GM19455 (cell line): ENCODE data around the gene GATA2.

Experiments used
- ATAC-seq: cut with Tn5 transposase; IDR thresholded peaks from one replicate; pipeline ENCODE4 v1.9.1; 2021; ENCODE audit not compliant: unreplicated experiment

GATA2 gene

GRCh38 chr3:128492671-128493569, at the start of gene GATA2:
TSS of gene GATA2 (minus strand) at chr3:128493201. CDS start at chr3:128487031, 6,170 bp downstream.
- no peak for ATAC-seq

DNA sequence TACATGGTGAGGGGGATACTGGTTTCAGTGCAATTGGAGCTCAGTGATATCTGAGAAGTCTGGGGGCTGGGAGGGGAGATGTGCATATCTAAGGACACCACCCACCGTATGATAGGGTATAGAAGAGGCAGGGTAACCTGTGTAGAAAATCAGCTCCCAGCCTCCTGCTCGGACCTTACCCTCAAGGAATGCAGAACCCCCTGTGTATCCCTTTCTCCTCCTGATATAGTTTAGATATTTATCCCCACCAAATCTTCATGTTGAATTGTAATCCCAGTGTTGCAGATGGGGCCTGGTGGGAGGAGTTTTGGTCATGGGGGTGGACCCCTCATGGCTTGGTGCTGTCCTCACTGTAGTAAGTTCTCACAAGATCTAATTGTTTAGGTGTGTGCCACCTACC, 48.2 kb upstream of the GATA2 start:
- no peak for ATAC-seq

DNA sequence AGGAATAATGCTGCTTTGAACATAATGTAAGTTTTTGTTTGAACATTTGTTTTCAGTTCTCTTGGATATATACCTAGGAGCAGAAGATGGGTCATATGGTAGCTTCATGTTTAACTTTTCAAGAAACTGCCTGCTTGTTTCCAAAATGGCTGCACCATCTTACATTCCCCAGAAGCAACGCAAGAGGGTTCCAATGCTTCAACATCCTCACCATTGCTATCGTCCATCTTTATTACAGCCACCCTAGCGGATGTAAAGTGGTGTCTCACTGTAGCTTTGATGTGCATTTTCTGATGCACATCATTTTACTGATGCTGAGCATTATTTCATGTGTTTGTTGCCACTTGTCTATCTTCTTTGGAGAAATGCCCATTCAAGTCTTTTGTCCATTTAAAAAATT, 46.4 kb upstream of the GATA2 start:
- ATAC-seq = no peak

DNA sequence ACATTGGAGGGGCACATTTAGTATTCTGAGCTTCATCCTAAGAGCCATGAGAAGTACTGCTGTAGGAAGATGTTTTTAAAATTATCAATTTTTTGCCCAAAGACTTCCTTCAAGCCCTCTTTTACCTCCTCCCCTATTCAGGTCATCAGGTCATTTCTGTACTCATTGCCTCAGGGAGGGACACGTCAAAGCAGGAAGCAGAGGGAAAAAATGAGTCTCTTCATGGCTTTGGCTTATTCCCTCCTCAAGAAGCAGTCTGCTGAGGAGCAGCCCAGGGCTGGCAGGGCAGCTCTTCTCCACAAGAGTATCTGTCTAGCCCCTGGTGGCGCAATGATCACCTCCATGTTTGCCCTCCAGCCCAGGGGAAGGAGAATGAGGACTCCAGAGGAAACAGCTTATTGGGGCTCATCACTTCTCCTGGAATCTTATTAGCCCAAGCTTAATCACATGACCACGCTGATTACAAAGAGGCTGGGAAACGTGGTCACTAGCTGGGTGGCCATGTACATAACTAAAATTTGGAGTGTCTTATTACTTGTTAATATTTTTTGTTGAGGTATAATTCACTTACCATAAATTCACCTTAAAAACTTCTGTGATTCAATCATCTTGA, 44.2 kb upstream of the GATA2 start:
- no peak for ATAC-seq

GRCh38 chr3:128532012-128532983, 39.3 kb upstream of the GATA2 start:
- no peak for ATAC-seq

DNA sequence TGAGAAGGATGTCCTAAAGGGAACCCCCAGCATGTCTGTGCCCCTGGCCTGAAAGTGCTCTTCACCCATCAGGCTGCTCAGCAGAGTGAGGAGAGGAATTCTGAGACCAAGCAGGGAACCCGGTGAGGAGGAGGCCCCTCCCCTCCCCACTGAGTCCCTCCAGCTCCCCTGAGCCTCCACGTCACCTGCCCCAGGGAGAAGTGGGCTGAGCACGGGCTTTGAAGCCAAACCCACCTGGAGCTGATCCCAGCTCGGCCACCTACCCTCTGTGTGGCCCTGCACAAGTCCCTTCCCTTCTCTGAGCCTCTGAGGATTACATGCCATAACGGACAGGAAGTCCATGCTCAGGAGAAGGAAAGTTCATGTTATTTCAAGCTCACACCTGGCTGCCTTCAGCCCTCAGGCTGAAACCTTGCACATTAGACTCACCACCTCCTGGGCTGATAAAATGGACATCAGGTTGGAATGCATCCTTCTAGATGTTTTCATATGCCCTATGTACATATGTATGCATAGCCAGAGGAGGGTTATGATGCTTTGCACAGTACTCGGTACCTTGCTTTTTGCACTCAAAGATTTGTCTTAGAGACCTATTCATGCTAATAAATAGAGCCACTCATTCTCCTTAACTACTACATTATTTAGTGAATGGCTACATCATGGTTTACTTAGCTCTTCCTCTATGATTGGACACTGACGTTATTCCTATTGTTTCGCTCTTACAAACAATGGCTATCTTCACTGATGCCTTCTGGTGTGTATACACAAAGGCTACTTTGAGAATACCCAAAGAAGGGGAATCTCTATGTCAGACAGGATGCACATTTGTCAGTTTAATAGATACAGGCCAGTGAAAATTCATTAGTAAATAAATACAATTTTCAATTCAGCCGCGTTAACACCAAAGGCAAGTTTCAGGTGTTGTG, 31.6 kb upstream of the GATA2 start:
- ATAC-seq = no peak

DNA sequence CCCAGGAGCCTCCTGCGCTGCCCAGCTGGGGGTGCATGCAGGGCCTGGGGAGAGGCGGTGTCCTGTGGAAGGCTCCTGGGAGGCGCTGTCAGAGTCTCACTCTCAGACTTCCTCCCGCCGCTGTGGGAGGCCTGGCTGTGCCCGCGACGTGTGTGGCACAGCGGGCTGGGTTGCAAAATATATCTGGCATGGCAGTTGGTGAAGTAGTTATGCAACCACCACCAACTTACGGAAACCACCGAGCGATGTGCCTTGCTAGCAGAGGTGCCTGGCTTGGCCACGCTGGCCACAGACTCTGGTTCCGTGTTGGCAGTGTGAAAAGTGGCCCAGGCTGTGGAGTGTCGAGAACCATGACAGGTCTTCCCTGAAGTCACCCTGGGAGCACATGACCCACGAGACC, 30.6 kb upstream of the GATA2 start:
- ATAC-seq = no peak

- no peak for ATAC-seq
These were observed 28.7 kb upstream of the GATA2 start for GRCh38 chr3:128521715-128522114.

DNA sequence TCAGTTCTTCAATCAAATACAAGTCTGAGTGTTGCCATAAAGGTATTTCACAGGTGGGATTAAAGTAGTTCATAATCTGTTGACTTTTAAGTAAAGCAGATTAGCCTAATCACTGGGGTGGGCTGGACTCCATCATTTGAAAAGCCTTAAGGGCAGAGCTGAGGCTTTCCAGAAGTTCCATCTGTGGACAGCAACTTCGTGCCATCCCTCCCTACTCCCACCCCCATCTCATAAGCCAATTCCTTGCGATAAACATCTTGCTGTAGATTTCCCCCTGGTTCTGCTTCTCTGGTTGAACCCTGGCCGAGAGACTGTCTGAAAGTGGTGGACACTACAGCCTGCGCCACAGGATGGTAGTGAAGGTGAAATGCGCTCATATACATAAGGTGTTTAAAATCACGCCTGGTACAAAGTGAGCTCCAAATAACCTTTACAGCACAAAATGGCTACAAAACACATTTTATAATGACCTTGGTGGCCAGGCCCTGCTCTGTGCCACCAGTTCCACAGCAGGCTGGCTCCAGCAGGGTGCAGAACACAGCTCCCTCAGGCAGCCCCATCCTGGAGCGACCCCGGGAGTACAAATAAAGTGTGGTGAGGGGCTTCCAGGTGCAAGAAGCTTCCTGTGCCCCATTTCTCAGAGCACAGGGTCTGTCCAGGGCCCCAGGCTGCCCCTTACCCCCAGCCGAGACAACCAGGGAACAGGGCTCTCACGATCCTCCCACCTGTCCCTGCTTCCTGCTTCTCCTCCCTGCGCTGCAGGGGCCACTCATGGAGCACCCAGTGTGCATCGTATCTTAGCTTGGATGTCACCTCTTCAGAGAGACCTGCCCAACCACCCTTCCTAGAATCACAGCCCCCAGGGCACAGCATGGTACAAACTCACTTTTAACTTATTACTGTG, 25.8 kb upstream of the GATA2 start:
- ATAC-seq = no peak

DNA sequence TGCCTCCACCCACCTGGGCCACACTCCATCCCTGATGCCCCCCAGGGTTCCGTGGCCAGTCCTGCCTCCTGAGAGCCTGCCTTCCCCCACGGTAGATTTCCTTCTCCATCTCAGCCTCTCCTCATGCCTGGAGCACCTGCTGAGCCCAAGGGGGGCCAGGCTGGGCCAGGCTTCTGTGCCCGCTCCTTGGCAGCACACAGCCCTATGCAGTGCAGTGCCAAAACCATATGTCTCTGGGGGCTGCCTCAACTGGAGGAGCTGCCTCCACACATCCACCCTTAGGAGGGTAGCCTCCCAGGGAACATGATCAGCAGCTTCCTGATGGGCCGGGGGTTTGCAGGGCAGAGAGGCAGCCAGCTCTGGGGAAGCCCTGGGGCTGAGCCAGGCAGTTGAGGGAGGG, 24.6 kb upstream of the GATA2 start:
- no peak for ATAC-seq

- ATAC-seq = no peak
These were observed 23.0 kb upstream of the GATA2 start for GRCh38 chr3:128515967-128516366.

- no peak for ATAC-seq
These were observed 15.9 kb upstream of the GATA2 start for GRCh38 chr3:128508852-128509251.

GRCh38 chr3:128506754-128507153, 13.8 kb upstream of the GATA2 start:
- no peak for ATAC-seq

GRCh38 chr3:128505771-128506170, 12.8 kb upstream of the GATA2 start:
- no peak for ATAC-seq

- no peak for ATAC-seq
These were observed 12.1 kb upstream of the GATA2 start for GRCh38 chr3:128504963-128505730.

DNA sequence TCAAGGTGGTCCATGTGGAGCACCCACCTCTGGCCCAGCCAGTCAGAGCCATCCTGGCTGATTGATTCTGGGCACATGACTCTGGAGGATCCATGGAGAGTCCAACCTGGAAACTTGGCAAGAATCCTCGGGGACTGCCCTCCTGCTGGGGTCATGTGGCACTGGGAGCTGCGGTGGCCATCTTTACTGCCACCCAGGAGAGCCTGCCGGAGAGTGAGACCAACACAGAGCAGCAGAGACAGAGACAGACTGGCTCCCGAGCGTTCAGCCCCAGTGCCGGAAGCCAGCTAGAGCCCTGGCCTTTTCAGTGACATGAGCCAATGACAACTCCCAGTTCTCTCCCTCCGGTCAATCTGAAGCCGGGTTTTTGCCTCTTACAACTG, 11.5 kb upstream of the GATA2 start:
- ATAC-seq = no peak

DNA sequence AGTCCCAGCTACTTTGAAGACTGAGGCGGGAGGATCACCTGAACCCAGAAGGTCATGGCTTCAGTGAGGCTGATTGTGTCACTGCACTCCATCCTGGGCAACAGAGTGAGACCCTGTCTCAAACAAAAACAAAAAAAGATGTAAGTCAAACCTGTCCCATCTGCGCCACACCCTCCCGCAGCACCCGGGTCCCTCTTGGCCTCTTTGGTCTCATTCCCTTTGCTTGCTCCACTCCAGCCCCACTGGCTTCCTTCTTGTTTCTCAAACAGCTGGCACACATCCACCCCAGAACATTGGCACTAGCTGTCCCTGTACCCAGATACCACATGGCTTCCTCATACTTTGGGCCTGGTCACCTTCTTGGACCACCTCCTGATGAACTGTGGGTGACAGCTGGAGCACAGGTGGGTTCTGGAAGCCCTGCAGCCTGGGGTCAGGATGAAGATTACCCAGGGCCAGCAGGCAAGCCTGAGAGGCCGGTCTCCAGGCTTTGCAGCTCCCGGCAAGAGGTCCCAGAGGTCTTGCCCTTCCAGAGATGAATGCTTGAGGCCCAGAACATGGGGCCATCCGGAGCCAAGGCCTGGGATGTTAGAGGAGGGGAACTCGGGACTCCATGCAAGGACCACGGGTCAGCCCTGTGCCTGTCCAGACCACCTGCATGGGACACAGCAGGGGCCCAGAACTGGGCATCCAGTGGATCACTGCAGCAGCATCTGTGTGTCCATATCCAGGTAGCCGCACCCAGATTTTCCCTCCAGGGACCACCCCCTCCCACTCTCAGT, 10.9 kb upstream of the GATA2 start:
- ATAC-seq = no peak

DNA sequence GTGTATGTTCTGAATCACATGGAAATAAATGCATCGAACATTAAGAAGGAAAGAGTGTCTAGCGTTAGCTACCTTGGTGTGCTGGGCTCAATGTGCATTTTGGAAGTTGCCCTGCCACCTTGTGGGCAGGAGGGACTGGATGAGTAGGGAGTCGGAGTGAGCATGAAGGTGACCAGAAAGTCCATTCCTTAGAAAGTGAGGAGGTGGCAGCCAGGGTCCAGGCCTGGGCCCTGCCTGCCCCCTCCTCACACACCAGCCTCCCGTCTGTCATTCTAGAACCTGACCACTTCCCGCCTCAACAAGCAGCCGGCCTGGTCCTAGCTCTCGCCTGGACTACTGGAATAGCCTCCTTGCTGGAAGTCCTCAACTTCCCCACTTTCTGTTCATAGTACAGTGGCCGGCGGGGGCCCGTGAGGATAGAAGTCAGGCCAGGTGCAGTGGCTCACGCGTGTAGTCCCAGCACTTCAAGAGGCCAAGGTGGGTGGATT, 10.2 kb upstream of the GATA2 start:
- ATAC-seq = no peak
